ENCODE measurements around the gene RAPGEF1.

Gene RAPGEF1

DNA sequence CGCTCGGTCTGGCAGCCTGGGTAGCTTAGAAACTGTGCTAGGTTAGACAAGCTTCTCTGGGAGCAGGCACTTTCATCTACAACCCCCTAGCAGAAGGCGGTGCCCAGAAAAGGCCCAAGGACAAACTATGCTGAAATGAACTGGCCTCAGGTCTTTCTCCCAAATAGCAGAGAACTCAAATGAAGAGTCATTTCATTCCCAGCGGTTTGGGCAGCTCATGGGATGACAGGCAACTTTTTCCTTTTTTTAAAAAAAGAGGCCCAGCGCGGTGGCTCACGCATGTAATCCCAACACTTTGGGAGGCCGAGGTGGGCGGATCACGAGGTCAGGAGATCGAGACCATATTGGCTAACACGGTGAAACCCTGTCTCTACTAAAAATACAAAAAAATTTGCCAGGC is 2.5 kb downstream of the RAPGEF1 start:
- TF ChIP-seq NFIC (IDR thresholded peaks at IDR 0.05) (no peak), CREB1 (IDR thresholded peaks at IDR 0.05; ENCODE audit: low read depth) (no peak), YY1 (IDR thresholded peaks at IDR 0.05; ENCODE audit: low read depth) (no peak), ZBTB7A (IDR thresholded peaks at IDR 0.05; ENCODE audit: low read depth) (no peak), EGR1 (IDR thresholded peaks at IDR 0.05) (no peak), CEBPB (IDR thresholded peaks at IDR 0.05) (no peak)
- TF ChIP-seq, protein P1, sequence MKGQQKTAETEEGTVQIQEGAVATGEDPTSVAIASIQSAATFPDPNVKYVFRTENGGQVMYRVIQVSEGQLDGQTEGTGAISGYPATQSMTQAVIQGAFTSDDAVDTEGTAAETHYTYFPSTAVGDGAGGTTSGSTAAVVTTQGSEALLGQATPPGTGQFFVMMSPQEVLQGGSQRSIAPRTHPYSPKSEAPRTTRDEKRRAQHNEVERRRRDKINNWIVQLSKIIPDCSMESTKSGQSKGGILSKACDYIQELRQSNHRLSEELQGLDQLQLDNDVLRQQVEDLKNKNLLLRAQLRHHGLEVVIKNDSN (IDR thresholded peaks at IDR 0.05), result no peak

DNA sequence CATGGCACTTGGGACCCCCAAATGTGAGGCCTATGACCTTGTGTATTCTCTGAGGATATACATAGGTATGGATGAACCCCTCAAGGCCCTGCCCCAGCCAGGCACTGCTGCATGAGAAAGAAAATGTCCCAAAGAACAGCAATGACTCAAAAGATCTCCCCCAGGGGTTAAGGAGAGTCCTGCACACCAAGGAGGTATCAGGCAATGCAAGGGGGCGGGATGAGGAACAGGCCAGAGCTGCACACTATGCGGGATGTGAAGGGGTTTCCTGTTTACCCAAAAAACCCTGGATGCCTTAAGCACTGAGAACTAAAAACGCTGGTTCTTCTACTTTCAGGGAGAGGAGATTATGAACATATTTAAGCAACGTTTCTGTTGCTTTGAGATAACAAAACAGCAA is 3.4 kb downstream of the RAPGEF1 start:
- TF ChIP-seq FOXM1 (IDR thresholded peaks at IDR 0.05; ENCODE audit: borderline replicate concordance, low read depth) (no peak), ZBTB7A (IDR thresholded peaks at IDR 0.05; ENCODE audit: low read depth) (no peak), EP300 (IDR thresholded peaks at IDR 0.05; ENCODE audit: borderline replicate concordance) (no peak), NFIC (IDR thresholded peaks at IDR 0.05) (no peak), YY1 (IDR thresholded peaks at IDR 0.05; ENCODE audit: low read depth) (no peak), EGR1 (IDR thresholded peaks at IDR 0.05) (no peak), TAF1 (IDR thresholded peaks at IDR 0.05; ENCODE audit: low read depth) (no peak), RAD21 (IDR thresholded peaks at IDR 0.05; ENCODE audit: low read depth) (no peak), CEBPB (IDR thresholded peaks at IDR 0.05) (no peak)
- TF ChIP-seq, protein P1 (IDR thresholded peaks at IDR 0.05), result no peak

DNA sequence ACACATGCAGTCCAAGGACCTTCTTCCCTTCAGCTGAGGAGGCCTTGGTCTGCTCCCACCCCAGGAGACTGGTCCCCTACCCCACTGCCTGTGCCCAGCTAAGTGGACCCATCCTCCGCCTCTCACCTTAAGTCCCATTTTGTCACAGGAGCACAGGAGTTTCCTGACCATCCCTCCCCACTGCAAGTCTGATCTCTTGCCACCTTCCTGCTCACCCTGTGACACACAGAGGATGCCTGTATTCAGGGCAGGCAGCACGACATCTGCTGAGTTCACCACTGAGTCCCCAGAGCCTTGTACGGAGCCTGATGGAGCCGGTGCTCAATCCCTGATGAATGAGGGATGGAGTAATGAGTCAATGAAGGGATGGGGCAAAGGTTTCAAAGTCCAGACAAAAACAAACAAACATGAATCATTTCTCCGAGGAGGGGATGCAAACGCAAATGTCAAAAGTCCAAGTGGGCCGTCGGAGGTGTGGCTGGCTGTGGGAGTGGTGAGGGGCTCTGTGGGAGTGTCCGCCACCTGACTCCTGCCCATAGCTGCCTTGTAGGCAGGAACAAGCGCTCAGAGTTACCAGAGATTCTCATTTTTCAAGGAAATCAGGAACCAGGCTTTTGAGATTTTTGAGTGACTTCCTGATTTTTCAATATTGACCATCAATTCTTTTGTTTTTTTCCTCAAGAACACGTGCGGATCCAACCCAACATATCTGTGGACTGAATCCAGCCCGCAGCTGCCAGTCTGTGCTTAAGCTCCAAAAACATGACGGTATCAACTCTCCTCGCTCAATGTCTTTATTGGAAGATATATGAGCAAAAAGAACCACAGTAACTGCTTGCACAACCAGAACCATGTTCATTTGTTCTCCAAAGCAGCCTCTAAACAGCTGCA is 4.4 kb downstream of the RAPGEF1 start:
- no peak for TF ChIP-seq CREB1 (IDR thresholded peaks at IDR 0.05; ENCODE audit: low read depth)
- TF ChIP-seq, protein P2, sequence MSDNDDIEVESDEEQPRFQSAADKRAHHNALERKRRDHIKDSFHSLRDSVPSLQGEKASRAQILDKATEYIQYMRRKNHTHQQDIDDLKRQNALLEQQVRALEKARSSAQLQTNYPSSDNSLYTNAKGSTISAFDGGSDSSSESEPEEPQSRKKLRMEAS (IDR thresholded peaks at IDR 0.05), result no peak
- TF ChIP-seq NFIC (IDR thresholded peaks at IDR 0.05), result no peak
- no peak for TF ChIP-seq RAD21 (IDR thresholded peaks at IDR 0.05; ENCODE audit: low read depth)
- no peak for TF ChIP-seq EP300 (IDR thresholded peaks at IDR 0.05; ENCODE audit: borderline replicate concordance)
- TF ChIP-seq, protein P1 (IDR thresholded peaks at IDR 0.05), result no peak
- TF ChIP-seq TCF12 (IDR thresholded peaks at IDR 0.05; ENCODE audit: low read depth), result no peak
- TF ChIP-seq ZBTB7A (IDR thresholded peaks at IDR 0.05; ENCODE audit: low read depth), result no peak
- no peak for TF ChIP-seq FOXM1 (IDR thresholded peaks at IDR 0.05; ENCODE audit: borderline replicate concordance, low read depth)
- no peak for TF ChIP-seq TEAD4 (IDR thresholded peaks at IDR 0.05)
- TF ChIP-seq YY1 (IDR thresholded peaks at IDR 0.05; ENCODE audit: low read depth), result no peak
- no peak for TF ChIP-seq EGR1 (IDR thresholded peaks at IDR 0.05)
- TF ChIP-seq CEBPB (IDR thresholded peaks at IDR 0.05), result no peak

DNA sequence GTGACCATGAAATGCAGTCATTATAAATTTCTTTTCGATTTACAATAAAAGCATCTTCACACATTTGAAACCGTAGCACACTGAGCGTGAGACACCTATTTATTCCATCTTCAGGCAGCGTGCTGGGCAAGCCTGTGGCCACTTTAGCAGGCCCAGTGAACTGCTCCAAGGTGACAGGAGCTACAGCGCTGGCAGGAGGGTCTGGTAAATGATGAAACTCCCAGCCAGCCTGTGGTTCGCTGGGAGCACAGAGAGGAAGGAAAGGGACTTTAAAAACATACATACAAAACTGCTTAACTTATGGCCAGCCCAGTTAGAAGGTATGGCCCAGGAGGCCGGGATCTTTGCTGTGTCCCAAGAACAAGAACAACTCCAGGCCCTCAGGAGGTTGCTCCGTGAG is 5.1 kb downstream of the RAPGEF1 start:
- no peak for TF ChIP-seq NFIC (IDR thresholded peaks at IDR 0.05)
- TF ChIP-seq TAF1 (IDR thresholded peaks at IDR 0.05; ENCODE audit: low read depth), result no peak
- no peak for TF ChIP-seq TEAD4 (IDR thresholded peaks at IDR 0.05)
- no peak for TF ChIP-seq CEBPB (IDR thresholded peaks at IDR 0.05)
- TF ChIP-seq TCF12 (IDR thresholded peaks at IDR 0.05; ENCODE audit: low read depth), result no peak
- no peak for TF ChIP-seq FOXM1 (IDR thresholded peaks at IDR 0.05; ENCODE audit: borderline replicate concordance, low read depth)
- no peak for TF ChIP-seq YY1 (IDR thresholded peaks at IDR 0.05; ENCODE audit: low read depth)
- TF ChIP-seq, protein P3, sequence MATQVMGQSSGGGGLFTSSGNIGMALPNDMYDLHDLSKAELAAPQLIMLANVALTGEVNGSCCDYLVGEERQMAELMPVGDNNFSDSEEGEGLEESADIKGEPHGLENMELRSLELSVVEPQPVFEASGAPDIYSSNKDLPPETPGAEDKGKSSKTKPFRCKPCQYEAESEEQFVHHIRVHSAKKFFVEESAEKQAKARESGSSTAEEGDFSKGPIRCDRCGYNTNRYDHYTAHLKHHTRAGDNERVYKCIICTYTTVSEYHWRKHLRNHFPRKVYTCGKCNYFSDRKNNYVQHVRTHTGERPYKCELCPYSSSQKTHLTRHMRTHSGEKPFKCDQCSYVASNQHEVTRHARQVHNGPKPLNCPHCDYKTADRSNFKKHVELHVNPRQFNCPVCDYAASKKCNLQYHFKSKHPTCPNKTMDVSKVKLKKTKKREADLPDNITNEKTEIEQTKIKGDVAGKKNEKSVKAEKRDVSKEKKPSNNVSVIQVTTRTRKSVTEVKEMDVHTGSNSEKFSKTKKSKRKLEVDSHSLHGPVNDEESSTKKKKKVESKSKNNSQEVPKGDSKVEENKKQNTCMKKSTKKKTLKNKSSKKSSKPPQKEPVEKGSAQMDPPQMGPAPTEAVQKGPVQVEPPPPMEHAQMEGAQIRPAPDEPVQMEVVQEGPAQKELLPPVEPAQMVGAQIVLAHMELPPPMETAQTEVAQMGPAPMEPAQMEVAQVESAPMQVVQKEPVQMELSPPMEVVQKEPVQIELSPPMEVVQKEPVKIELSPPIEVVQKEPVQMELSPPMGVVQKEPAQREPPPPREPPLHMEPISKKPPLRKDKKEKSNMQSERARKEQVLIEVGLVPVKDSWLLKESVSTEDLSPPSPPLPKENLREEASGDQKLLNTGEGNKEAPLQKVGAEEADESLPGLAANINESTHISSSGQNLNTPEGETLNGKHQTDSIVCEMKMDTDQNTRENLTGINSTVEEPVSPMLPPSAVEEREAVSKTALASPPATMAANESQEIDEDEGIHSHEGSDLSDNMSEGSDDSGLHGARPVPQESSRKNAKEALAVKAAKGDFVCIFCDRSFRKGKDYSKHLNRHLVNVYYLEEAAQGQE (IDR thresholded peaks at IDR 0.05; ENCODE audit: low read depth), result no peak
- TF ChIP-seq, protein P2 (IDR thresholded peaks at IDR 0.05), result no peak
- TF ChIP-seq EP300 (IDR thresholded peaks at IDR 0.05; ENCODE audit: borderline replicate concordance), result no peak
- TF ChIP-seq, protein P1 (IDR thresholded peaks at IDR 0.05), result no peak
- no peak for TF ChIP-seq RAD21 (IDR thresholded peaks at IDR 0.05; ENCODE audit: low read depth)
- TF ChIP-seq CREB1 (IDR thresholded peaks at IDR 0.05; ENCODE audit: low read depth), result no peak

DNA sequence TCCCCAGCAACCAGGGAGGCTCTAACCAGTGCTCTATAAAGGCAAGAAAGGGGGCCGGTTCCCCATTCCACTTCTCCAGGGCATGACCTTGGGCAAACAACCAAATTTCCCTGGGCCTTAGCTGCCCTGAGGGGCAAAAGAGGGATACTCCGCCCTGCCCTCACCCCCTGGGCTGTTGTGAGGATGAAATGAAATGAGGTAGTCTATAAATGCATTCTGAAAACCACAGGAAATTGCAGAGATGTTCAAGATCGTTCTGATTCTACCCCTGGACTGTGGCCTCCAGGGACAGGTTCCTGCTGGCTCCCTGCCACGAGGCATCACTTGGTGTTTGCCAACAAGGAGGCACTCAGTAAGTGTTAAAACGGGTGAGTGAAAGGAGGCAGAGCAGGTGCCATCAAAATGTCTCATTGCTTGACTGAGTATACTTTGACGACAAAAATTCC is 5.7 kb downstream of the RAPGEF1 start:
- TF ChIP-seq YY1 (IDR thresholded peaks at IDR 0.05; ENCODE audit: low read depth), result no peak

DNA sequence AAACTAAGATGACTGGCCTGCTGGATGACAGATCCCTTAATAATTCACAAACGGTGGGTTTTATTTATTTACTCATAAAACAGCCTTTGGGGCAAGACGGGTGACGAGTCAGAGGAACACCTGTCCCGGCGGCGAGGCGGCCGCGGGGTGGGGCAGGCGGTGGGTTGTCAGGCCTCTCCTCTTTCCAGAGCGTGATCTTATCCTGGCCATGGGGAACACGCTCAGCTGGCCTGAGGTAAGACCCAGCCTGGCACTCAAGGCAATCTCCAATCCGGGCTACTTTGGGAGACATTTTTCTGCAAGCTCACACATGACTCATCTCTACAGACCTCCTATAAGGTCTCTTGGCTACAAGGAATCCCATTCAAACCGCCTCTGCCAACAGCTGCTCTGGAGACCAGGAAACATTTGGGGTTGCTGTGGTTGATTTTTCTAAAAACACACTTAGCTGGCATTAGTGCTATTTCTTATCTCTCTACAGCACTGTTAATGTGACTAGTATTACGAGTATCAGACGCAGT is 6.3 kb downstream of the RAPGEF1 start:
- no peak for TF ChIP-seq TAF1 (IDR thresholded peaks at IDR 0.05; ENCODE audit: low read depth)
- TF ChIP-seq ZBTB7A (IDR thresholded peaks at IDR 0.05; ENCODE audit: low read depth), result no peak
- TF ChIP-seq, protein P1 (IDR thresholded peaks at IDR 0.05), result no peak
- TF ChIP-seq TCF12 (IDR thresholded peaks at IDR 0.05; ENCODE audit: low read depth), result no peak
- no peak for TF ChIP-seq YY1 (IDR thresholded peaks at IDR 0.05; ENCODE audit: low read depth)
- no peak for TF ChIP-seq FOXM1 (IDR thresholded peaks at IDR 0.05; ENCODE audit: borderline replicate concordance, low read depth)
- no peak for TF ChIP-seq CEBPB (IDR thresholded peaks at IDR 0.05)
- no peak for TF ChIP-seq NFIC (IDR thresholded peaks at IDR 0.05)
- TF ChIP-seq EGR1 (IDR thresholded peaks at IDR 0.05), result no peak
- TF ChIP-seq EP300 (IDR thresholded peaks at IDR 0.05; ENCODE audit: borderline replicate concordance), result no peak
- TF ChIP-seq CREB1 (IDR thresholded peaks at IDR 0.05; ENCODE audit: low read depth), result no peak
- TF ChIP-seq, protein P3 (IDR thresholded peaks at IDR 0.05; ENCODE audit: low read depth), result no peak
- TF ChIP-seq, protein P2 (IDR thresholded peaks at IDR 0.05), result no peak
- TF ChIP-seq TEAD4 (IDR thresholded peaks at IDR 0.05), result no peak
- TF ChIP-seq RAD21 (IDR thresholded peaks at IDR 0.05; ENCODE audit: low read depth), result no peak
